A549 (cell line): ENCODE results near the gene FAM47E. TPM values are rescaled to one million over a fixed set of nuclear protein-coding genes. Genes with fewer than 3 reads are reported as not detected.

ENCODE experiments used
- polyA plus RNA-seq, 4 experiments: library from polyadenylated mRNA; depleted of rRNA in 3 of 4; stranded (reverse); fragments of >200 nt; fragmentation: RNase III in 1 of 4; extraction: RNeasy Plus Mini Kit Qiagen cat#74134 plus additional on column Dnase treatment in 1 of 4; gene quantifications; 2 replicates in 3 of 4; 3 replicates in 1 of 4; pipeline ENCODE4 v1.2.3, GENCODE V29; 2011 to 2017

FAM47E gene
- polyA plus RNA-seq, 2 of the 4 experiments (the other 2 are of a cell fraction): 0.23 to 0.85 TPM

Other genes with a start within 250 kb of the FAM47E start
- not detected in 2 replicates for gene CXCL9, start 244.2 kb upstream of the FAM47E start, polyA plus RNA-seq (2011; rRNA removed)
- gene CXCL9, start 244.2 kb upstream of the FAM47E start, polyA plus RNA-seq (2017; fragmentation: RNase III; extraction: RNeasy Plus Mini Kit Qiagen cat#74134 plus additional on column Dnase treatment): not detected in 3 replicates
- not detected in 2 replicates for gene CXCL10, start 228.2 kb upstream of the FAM47E start, polyA plus RNA-seq (2011; rRNA removed)
- not detected in 3 replicates for gene CXCL10, start 228.2 kb upstream of the FAM47E start, polyA plus RNA-seq (2017; fragmentation: RNase III; extraction: RNeasy Plus Mini Kit Qiagen cat#74134 plus additional on column Dnase treatment)
- gene CXCL11, start 215.7 kb upstream of the FAM47E start, polyA plus RNA-seq (2011; rRNA removed): not detected in 2 replicates
- not detected in 3 replicates for gene CXCL11, start 215.7 kb upstream of the FAM47E start, polyA plus RNA-seq (2017; fragmentation: RNase III; extraction: RNeasy Plus Mini Kit Qiagen cat#74134 plus additional on column Dnase treatment)
- gene ART3, start 177.0 kb upstream of the FAM47E start, polyA plus RNA-seq (2011; rRNA removed): not detected in 2 replicates
- not detected in 3 replicates for gene ART3, start 177.0 kb upstream of the FAM47E start, polyA plus RNA-seq (2017; fragmentation: RNase III; extraction: RNeasy Plus Mini Kit Qiagen cat#74134 plus additional on column Dnase treatment)
- 34.0 and 43.2 TPM in 2 replicates for gene NUP54, start 103.3 kb upstream of the FAM47E start, polyA plus RNA-seq (2011; rRNA removed)
- 32.1 to 38.3 TPM (median 35.6 TPM) in 3 replicates for gene NUP54, start 103.3 kb upstream of the FAM47E start, polyA plus RNA-seq (2017; fragmentation: RNase III; extraction: RNeasy Plus Mini Kit Qiagen cat#74134 plus additional on column Dnase treatment)
- gene SCARB2, start 37.9 kb upstream of the FAM47E start, polyA plus RNA-seq (2011; rRNA removed): 65.4 and 73.4 TPM in 2 replicates
- gene SCARB2, start 37.9 kb upstream of the FAM47E start, polyA plus RNA-seq (2017; fragmentation: RNase III; extraction: RNeasy Plus Mini Kit Qiagen cat#74134 plus additional on column Dnase treatment): 44.3 to 48.8 TPM (median 47.2 TPM) in 3 replicates
- gene STBD1, start 55.0 kb downstream of the FAM47E start, polyA plus RNA-seq (2011; rRNA removed): 1.2 and 1.3 TPM in 2 replicates
- 5.0 to 6.4 TPM (median 5.9 TPM) in 3 replicates for gene STBD1, start 55.0 kb downstream of the FAM47E start, polyA plus RNA-seq (2017; fragmentation: RNase III; extraction: RNeasy Plus Mini Kit Qiagen cat#74134 plus additional on column Dnase treatment)
- gene CCDC158, start 169.4 kb downstream of the FAM47E start, polyA plus RNA-seq (2011; rRNA removed): 0.04 and 0.06 TPM in 2 replicates
- not detected in 3 replicates for gene CCDC158, start 169.4 kb downstream of the FAM47E start, polyA plus RNA-seq (2017; fragmentation: RNase III; extraction: RNeasy Plus Mini Kit Qiagen cat#74134 plus additional on column Dnase treatment)
- gene SHROOM3, start 183.5 kb downstream of the FAM47E start, polyA plus RNA-seq (2011; rRNA removed): 5.1 and 6.7 TPM in 2 replicates
- gene SHROOM3, start 183.5 kb downstream of the FAM47E start, polyA plus RNA-seq (2017; fragmentation: RNase III; extraction: RNeasy Plus Mini Kit Qiagen cat#74134 plus additional on column Dnase treatment): 2.7 to 3.2 TPM (median 2.8 TPM) in 3 replicates